Activated CD4-positive, alpha-beta memory T cell treated with anti-CD3 and anti-CD28 coated beads, Interleukin-2, amount 10 ng/mL, durations not matched to agents 7 days and 5 days (primary cell): ENCODE measurements around the gene CPVL. TPM values are rescaled to one million over a fixed set of nuclear protein-coding genes. Genes with fewer than 3 reads are reported as not detected.
A peak's percentile ranks its signal among the peaks of the same experiment; 100 is the strongest.

Experiments
- CTCF ChIA-PET: fragments of 350-600 bp; sonication (Branson Sonifier 250); formaldehyde crosslinking; loops from one replicate; lab custom pipeline; 2021; ENCODE audit warnings: antibody characterized with exemption, inconsistent platforms; lab: Charles Lee
- POLR2A ChIA-PET: fragments of 350-600 bp; sonication (Branson Sonifier 250); formaldehyde crosslinking; loops from one replicate; lab custom pipeline; 2021; ENCODE audit warnings: antibody characterized with exemption; lab: Charles Lee
- DNase-seq: peaks from one replicate; pipeline ENCODE4 v3.0.0-alpha.2; 2020
- H3K27ac Mint-ChIP-seq: one replicate; pipeline ENCODE4 v1.8.0; 2021; ENCODE audit warnings: mild to moderate bottlenecking, mixed read lengths
- H3K27me3 Mint-ChIP-seq: one replicate; pipeline ENCODE4 v1.8.0; 2021; ENCODE audit warnings: mixed read lengths
- H3K36me3 Mint-ChIP-seq: one replicate; pipeline ENCODE4 v1.8.0; 2021; ENCODE audit warnings: low read depth, mixed read lengths
- H3K4me1 Mint-ChIP-seq: one replicate; pipeline ENCODE4 v1.8.0; 2021; ENCODE audit warnings: mixed read lengths
- H3K4me3 Mint-ChIP-seq: one replicate; pipeline ENCODE4 v1.8.0; 2021; ENCODE audit warnings: mild to moderate bottlenecking, mixed read lengths
- H3K9me3 Mint-ChIP-seq: one replicate; pipeline ENCODE4 v1.8.0; 2021; ENCODE audit warnings: mixed read lengths
- total RNA-seq, 2 experiments: library from RNA; stranded (reverse); gene quantifications; one replicate each; pipeline ENCODE4 v1.2.3, GENCODE V29; 2021

The CPVL gene
- total RNA-seq = 1 to 10 TPM; 1.8 to 2.1 TPM

- peak within 1 kb of the TSS; percentile 65 for H3K4me3 Mint-ChIP-seq
- H3K27me3 Mint-ChIP-seq = peaks cover 30% of the 10 kb centered on the region
- no peak within 1 kb of the TSS for H3K27ac Mint-ChIP-seq
- peaks cover 27% of the 10 kb centered on the region for H3K4me1 Mint-ChIP-seq
- ChIA-PET CTCF (no interaction called here), POLR2A (interaction anchor here (0.6 to 0.9 kb wide), 2 partner anchors 10 to 28 kb away, joined by 3 to 4 read pairs; no protein-coding TSS in a partner anchor)
- H3K36me3 Mint-ChIP-seq = no peaks in the 10 kb centered on the region
- H3K9me3 Mint-ChIP-seq = no peaks in the 10 kb centered on the region
- no peak for DNase-seq
Observed at GRCh38 chr7:29146057-29146706, at the start of gene CPVL. Gene CPVL (minus strand): TSS chr7:29146537. CDS start chr7:29121061, 25,476 bp downstream.

GRCh38 chr7:29194594-29195427 is 48.5 kb upstream of the CPVL start, which contains the start of gene CHN2:
Gene CHN2 (plus strand): TSS chr7:29194775.
- peak; percentile 61 for DNase-seq
- Mint-ChIP-seq H3K36me3 (no peaks in the 10 kb centered on the region), H3K9me3 (no peaks in the 10 kb centered on the region), H3K4me3 (peak within 1 kb of the TSS; percentile 83), H3K27ac (peak within 1 kb of the TSS; percentile 44), H3K4me1 (peaks cover 21% of the 10 kb centered on the region), H3K27me3 (peaks cover 66% of the 10 kb centered on the region)
- ChIA-PET POLR2A (no interaction called here), CTCF (interaction anchor here (1.5 kb wide), 1 partner anchor 273 kb away, joined by 4 read pairs; no protein-coding TSS in a partner anchor)

- DNase-seq = no peak
- no peaks in the 10 kb centered on the region for H3K36me3 Mint-ChIP-seq
- ChIA-PET CTCF (no interaction called here), POLR2A (no interaction called here)
- peaks cover 23% of the 10 kb centered on the region for H3K4me1 Mint-ChIP-seq
- H3K27ac Mint-ChIP-seq = no peak overlapping the region
- peak overlapping the region; percentile 83 for H3K4me3 Mint-ChIP-seq
- no peaks in the 10 kb centered on the region for H3K9me3 Mint-ChIP-seq
- peaks cover 69% of the 10 kb centered on the region for H3K27me3 Mint-ChIP-seq
Observed at GRCh38 chr7:29194206-29194593, 47.9 kb upstream of the CPVL start.

- Mint-ChIP-seq H3K27me3 (peaks cover 69% of the 10 kb centered on the region), H3K36me3 (no peaks in the 10 kb centered on the region), H3K27ac (no peak overlapping the region), H3K9me3 (no peaks in the 10 kb centered on the region), H3K4me1 (peaks cover 23% of the 10 kb centered on the region), H3K4me3 (peak overlapping the region; percentile 28)
- POLR2A ChIA-PET = no interaction called here
- CTCF ChIA-PET = no interaction called here
- DNase-seq = no peak
Observed at GRCh38 chr7:29193316-29194205, 47.2 kb upstream of the CPVL start.

- POLR2A ChIA-PET = no interaction called here
- no peak overlapping the region for H3K27ac Mint-ChIP-seq
- H3K36me3 Mint-ChIP-seq = no peaks in the 10 kb centered on the region
- peaks cover 66% of the 10 kb centered on the region for H3K27me3 Mint-ChIP-seq
- DNase-seq = no peak
- no peaks in the 10 kb centered on the region for H3K9me3 Mint-ChIP-seq
- no peak overlapping the region for H3K4me3 Mint-ChIP-seq
- H3K4me1 Mint-ChIP-seq = peaks cover 23% of the 10 kb centered on the region
- CTCF ChIA-PET = no interaction called here
Observed at GRCh38 chr7:29192811-29193210, 46.5 kb upstream of the CPVL start.

GRCh38 chr7:29192323-29192722 is 46.0 kb upstream of the CPVL start:
- Mint-ChIP-seq H3K4me1 (peaks cover 23% of the 10 kb centered on the region), H3K9me3 (no peaks in the 10 kb centered on the region), H3K36me3 (no peaks in the 10 kb centered on the region), H3K27me3 (peaks cover 61% of the 10 kb centered on the region), H3K27ac (no peak overlapping the region), H3K4me3 (no peak overlapping the region)
- ChIA-PET CTCF (no interaction called here), POLR2A (no interaction called here)
- DNase-seq = no peak

GRCh38 chr7:29190349-29191045 is 44.2 kb upstream of the CPVL start:
- Mint-ChIP-seq H3K36me3 (no peaks in the 10 kb centered on the region), H3K4me1 (peaks cover 7% of the 10 kb centered on the region), H3K4me3 (no peak overlapping the region), H3K27ac (no peak overlapping the region), H3K9me3 (no peaks in the 10 kb centered on the region), H3K27me3 (peaks cover 45% of the 10 kb centered on the region)
- POLR2A ChIA-PET = no interaction called here
- DNase-seq = no peak
- CTCF ChIA-PET = interaction anchor here (0.6 to 2.0 kb wide), 12 partner anchors 9 to 225 kb away, joined by 3 to 23 read pairs (median 5); no protein-coding TSS in a partner anchor

GRCh38 chr7:29189743-29190201 is 43.4 kb upstream of the CPVL start:
- peak; percentile 52 for DNase-seq
- POLR2A ChIA-PET = no interaction called here
- H3K4me3 Mint-ChIP-seq = no peak overlapping the region
- H3K9me3 Mint-ChIP-seq = no peaks in the 10 kb centered on the region
- H3K27me3 Mint-ChIP-seq = peaks cover 39% of the 10 kb centered on the region
- peaks cover 2% of the 10 kb centered on the region for H3K4me1 Mint-ChIP-seq
- CTCF ChIA-PET = interaction anchor here (0.5 to 2.0 kb wide), 20 partner anchors 9 to 227 kb away, joined by 3 to 23 read pairs (median 4); no protein-coding TSS in a partner anchor
- no peak overlapping the region for H3K27ac Mint-ChIP-seq
- H3K36me3 Mint-ChIP-seq = no peaks in the 10 kb centered on the region

GRCh38 chr7:29185613-29186012 is 39.3 kb upstream of the CPVL start:
- ChIA-PET CTCF (no interaction called here), POLR2A (no interaction called here)
- no peak overlapping the region for H3K4me3 Mint-ChIP-seq
- H3K27me3 Mint-ChIP-seq = peaks cover 13% of the 10 kb centered on the region
- DNase-seq = no peak
- peaks cover 2% of the 10 kb centered on the region for H3K4me1 Mint-ChIP-seq
- no peaks in the 10 kb centered on the region for H3K9me3 Mint-ChIP-seq
- H3K27ac Mint-ChIP-seq = no peak overlapping the region
- H3K36me3 Mint-ChIP-seq = no peaks in the 10 kb centered on the region

GRCh38 chr7:29184599-29184998 is 38.3 kb upstream of the CPVL start:
- Mint-ChIP-seq H3K9me3 (no peaks in the 10 kb centered on the region), H3K27ac (no peak overlapping the region), H3K36me3 (no peaks in the 10 kb centered on the region), H3K4me3 (no peak overlapping the region), H3K4me1 (peaks cover under 1% of the 10 kb centered on the region), H3K27me3 (peaks cover 5% of the 10 kb centered on the region)
- ChIA-PET POLR2A (no interaction called here), CTCF (no interaction called here)
- DNase-seq = no peak

GRCh38 chr7:29179115-29179514 is 32.8 kb upstream of the CPVL start:
- Mint-ChIP-seq H3K27me3 (peaks cover 11% of the 10 kb centered on the region), H3K4me1 (peaks cover 12% of the 10 kb centered on the region), H3K27ac (no peak overlapping the region), H3K9me3 (no peaks in the 10 kb centered on the region), H3K4me3 (no peak overlapping the region), H3K36me3 (no peaks in the 10 kb centered on the region)
- ChIA-PET CTCF (no interaction called here), POLR2A (no interaction called here)
- DNase-seq = no peak

GRCh38 chr7:29177963-29178600 is 31.7 kb upstream of the CPVL start:
- Mint-ChIP-seq H3K36me3 (no peaks in the 10 kb centered on the region), H3K4me3 (no peak overlapping the region), H3K9me3 (no peaks in the 10 kb centered on the region), H3K27ac (no peak overlapping the region), H3K27me3 (peaks cover 11% of the 10 kb centered on the region), H3K4me1 (peaks cover 12% of the 10 kb centered on the region)
- ChIA-PET CTCF (no interaction called here), POLR2A (no interaction called here)
- DNase-seq = peak; percentile 30
